ENCODE data around the gene LRRN1. TPM values are rescaled to one million over a fixed set of nuclear protein-coding genes. Genes with fewer than 3 reads are reported as not detected.
"Not testable (repeated sequence)": the region's sequence is repeated elsewhere in the genome, so short reads cannot be mapped to it uniquely, and the experiment has no call there.

LRRN1 gene
- total RNA-seq, 1 experiment from 2014 or later: not detected

DNA sequence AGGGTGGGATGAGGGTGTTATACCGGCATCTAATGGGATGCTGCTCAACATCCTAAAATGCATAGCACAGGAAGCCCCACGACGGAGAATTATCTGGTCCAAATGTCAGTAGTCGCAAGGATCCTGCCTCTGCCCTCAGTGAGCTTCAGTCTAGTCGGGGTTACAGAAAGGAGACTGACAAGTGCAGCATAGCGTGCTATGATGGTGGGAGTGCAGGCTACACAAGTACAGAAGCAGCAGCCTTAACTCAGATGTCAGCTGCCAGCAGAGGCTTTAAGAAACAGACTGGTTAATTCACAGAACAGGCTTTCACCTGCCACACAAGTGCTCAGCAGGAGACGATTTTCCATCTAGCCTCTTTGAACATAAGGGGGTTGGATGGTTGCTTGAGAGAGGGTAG lies 6.9 kb downstream of the LRRN1 start:
- no peak for DNase-seq (ENCODE audit: extremely low read depth, low read depth)

DNA sequence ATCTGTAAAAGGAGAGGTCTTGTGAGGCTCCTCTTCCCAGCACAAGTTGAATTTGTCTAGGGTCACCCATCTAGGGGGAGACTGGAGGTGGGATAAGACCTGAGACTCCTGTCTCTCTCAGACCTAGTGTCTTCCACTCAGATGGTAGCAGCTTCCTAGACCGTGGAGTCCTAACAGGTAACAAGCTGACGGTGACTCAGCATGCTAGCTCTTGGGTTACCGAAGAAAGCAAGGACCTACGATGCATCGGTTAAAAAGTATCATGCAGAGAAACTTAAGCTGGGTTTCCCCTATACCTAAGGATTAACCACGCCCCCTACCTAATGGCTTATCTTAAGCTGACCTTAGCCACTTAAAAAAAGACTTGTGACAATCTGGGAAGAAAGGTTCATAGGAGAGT lies 7.6 kb downstream of the LRRN1 start:
- no peak for DNase-seq (ENCODE audit: extremely low read depth, low read depth)

GRCh38 chr3:3813013-3813412 lies 13.8 kb downstream of the LRRN1 start:
- no peak for DNase-seq (ENCODE audit: extremely low read depth, low read depth)

DNA sequence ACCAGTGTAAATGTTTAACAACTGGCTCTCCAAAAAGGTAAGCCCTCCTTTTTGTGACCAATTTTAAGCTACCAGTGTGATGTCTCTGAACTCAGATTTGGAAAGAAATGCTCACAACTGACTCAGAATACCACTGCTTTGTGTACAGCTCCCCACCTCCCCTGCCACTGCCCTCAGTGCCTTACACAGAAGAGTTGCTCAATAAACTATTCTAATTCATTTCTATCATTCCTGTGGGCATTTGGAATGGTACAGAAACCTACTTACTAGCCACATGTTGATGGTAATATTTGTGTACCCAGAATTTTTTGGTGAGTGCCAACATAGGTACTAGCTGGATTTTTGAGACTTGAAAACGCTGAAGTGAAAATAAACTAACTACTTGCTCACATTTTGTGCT lies 16.0 kb downstream of the LRRN1 start:
- no peak for DNase-seq (ENCODE audit: extremely low read depth, low read depth)

GRCh38 chr3:3816034-3816433 lies 16.8 kb downstream of the LRRN1 start:
- DNase-seq (ENCODE audit: extremely low read depth, low read depth): no peak

DNA sequence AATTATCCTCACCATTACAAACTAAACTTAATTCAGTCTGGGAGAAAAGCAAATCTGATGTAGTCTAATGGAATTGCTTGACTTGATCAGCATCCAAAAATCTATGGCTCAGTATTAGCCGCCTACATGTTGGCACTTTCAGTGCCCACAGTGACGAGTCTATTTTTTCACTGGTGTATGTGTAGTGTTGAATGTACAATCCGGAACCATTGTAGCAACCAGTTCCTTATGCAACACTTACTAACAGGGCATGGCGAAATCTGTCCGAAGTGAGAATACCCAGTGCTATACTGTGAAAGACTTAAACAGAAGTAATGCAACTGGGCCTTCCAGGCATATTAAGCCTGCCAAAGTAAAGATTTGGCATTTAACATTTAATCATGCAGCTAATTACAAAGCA lies 18.6 kb downstream of the LRRN1 start:
- no peak for DNase-seq (ENCODE audit: extremely low read depth, low read depth)

DNA sequence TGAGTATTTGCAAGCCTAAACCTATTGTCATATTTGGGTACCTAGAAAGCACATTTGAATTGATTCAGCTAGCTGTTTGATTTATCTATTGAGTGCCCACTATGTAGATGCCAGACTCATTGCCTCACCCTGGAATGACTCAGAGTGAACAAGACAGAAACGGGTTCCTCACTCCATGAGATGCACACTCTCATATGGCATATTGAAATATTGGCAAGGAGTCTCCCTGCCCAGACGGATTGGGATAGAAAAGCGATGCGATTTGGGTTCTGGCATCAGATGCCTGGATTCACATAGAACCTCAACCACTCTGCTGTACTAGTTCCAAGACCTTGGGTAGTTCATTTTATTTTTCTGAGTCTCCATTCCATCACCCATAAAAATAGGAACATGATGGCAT lies 22.5 kb downstream of the LRRN1 start:
- DNase-seq (ENCODE audit: extremely low read depth, low read depth): no peak

- DNase-seq (ENCODE audit: extremely low read depth, low read depth): no peak
Measured at GRCh38 chr3:3825035-3825434, 25.8 kb downstream of the LRRN1 start.

DNA sequence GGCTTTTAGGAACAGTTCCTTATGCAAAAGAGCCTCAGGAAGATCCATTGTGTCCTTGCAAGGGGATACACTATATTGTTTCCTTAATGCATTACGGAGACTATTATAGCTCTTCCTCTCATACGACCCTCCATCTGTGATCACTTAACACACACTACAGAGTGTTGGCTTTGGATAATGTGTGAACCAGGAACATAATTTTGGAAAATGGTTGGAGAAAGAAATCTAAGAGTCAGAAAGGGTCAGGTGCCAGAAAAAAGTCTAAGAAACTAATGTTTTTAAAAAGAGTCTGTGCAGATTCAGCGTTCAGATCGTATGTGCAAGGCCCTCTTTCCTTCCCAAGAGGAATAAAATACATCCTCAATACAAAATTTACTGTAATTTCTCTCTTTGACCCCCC lies 27.3 kb downstream of the LRRN1 start:
- no peak for DNase-seq (ENCODE audit: extremely low read depth, low read depth)

DNA sequence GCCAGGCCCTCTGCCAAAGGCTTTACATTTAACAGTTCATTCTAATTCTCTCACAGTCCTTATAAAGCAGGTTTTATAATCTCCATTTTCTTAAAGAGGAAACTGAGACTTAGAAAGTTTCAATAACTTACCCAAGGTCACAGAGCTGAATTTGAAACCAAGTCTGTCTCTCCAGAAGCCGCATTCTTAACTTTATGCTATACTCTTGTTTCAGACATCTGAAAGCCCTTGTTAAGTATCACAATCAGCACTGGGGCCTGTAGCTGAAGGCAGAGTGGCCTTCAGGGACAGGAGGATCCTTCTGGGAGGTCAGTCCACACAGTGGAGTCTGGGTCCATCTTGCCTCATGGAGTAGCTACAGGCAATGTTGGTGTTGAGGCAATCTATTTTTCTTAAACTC lies 27.9 kb downstream of the LRRN1 start:
- no peak for DNase-seq (ENCODE audit: extremely low read depth, low read depth)

- DNase-seq (ENCODE audit: extremely low read depth, low read depth): not testable (repeated sequence)
Measured at GRCh38 chr3:3828417-3828816, 29.2 kb downstream of the LRRN1 start.

DNA sequence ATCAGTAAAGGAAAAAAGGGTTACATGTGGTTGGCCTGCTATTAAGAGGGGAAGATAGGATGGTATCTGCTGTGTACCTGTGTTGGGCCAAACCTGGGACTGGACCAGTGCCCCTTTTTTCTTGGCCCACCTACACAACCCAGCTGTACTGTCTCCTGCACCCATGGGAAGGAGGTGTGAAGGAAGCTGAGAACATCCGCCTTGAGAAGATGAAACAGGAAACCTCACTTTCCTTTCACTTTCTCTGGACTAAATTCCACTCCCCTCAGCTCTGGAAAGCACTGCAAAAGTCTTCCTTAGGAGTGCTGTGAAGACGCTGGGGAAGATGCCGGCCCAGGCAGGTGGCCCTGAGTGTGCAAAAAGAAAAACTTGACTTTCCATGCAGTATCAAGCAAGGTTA lies 37.6 kb downstream of the LRRN1 start:
- DNase-seq (ENCODE audit: extremely low read depth, low read depth): no peak

GRCh38 chr3:3842356-3842755 lies 43.1 kb downstream of the LRRN1 start:
- no peak for DNase-seq (ENCODE audit: extremely low read depth, low read depth)

GRCh38 chr3:3847994-3848922 lies 49.0 kb downstream of the LRRN1 start:
- no peak for DNase-seq (ENCODE audit: extremely low read depth, low read depth)

- no peak for DNase-seq (ENCODE audit: extremely low read depth, low read depth)
Measured at GRCh38 chr3:3848923-3849275, 49.7 kb downstream of the LRRN1 start.

DNA sequence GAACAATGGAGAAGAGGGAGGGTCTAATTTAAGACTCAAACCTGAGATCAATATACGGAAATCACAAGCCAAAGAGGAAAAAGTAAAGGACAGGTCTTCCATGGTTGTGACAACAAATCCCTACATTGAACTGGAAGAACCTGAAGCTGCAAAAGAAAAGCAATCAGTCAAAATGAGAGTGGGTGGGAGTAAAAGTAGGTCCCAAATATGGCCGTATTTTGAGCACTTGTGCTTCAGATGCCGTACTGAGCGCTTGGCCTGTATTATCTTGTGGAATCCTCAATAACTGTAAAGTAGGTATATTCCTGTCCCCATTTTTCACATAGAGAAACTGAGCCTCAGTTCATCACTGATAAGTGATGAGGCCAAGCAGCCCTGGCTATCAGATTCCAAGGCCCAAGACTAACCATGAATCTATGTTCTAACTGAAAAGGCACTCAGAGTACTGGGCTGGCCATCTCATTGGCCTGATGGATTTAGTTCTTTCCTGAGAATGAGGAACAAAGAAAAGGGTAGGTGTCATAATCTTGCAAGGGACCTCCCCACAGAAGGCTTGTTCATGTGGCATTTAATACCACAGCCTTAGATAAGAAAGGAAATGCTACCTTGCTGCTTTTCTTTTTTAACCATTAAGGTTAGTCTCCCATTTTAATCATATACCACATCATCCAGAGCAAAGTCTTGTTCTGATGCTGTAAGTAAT lies 52.5 kb downstream of the LRRN1 start:
- DNase-seq (ENCODE audit: extremely low read depth, low read depth): no peak

- DNase-seq (ENCODE audit: extremely low read depth, low read depth): no peak
Measured at GRCh38 chr3:3853544-3853943, 54.3 kb downstream of the LRRN1 start.

GRCh38 chr3:3855056-3855455 lies 55.8 kb downstream of the LRRN1 start:
- no peak for DNase-seq (ENCODE audit: extremely low read depth, low read depth)

GRCh38 chr3:3860235-3860634 lies 61.0 kb downstream of the LRRN1 start:
- no peak for DNase-seq (ENCODE audit: extremely low read depth, low read depth)

GRCh38 chr3:3862534-3862933 lies 63.3 kb downstream of the LRRN1 start:
- DNase-seq (ENCODE audit: extremely low read depth, low read depth): no peak

DNA sequence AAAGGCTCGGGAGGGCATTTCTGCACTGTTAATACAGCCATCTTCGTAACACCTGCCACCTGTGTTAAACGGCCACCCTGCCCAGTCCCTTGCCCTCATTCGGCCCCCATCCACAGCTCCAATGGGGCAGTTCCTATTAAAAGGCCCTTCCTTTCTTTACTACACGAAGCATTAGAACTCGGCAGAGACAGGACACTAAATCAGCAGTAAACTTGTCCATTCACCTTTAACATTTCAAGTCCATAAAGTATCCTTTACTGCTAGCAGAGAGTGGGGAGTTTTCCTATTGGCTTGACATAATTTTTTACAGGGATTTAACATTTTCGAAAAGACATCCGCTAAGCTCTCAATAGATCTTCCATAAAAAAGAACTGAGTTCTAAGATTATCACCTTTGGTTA lies 76.3 kb downstream of the LRRN1 start:
- no peak for DNase-seq (ENCODE audit: extremely low read depth, low read depth)

DNA sequence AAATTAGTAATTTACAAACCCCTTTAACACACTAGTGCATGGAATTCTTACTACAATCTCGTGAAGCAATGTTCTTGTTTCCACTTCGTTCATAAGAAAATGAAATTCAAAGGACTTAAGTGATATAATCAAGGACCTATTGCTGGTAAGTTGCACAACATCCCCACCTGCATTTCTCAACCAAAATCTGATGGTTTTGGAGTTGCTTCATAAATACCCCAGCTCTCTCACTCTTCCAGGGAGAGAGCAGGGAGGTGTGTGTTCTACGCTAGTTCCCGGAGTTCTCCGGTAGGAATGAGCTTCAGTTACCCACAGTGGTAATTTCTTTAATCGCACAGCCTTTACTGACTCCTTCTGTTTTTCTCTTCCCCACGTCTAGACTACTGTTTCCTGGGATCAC lies 81.8 kb downstream of the LRRN1 start:
- DNase-seq (ENCODE audit: extremely low read depth, low read depth): no peak
